Embryonic facial prominence (tissue), 1 donor: ENCODE results near the gene KRTAP29-1.

Experiments
- DNase-seq: peaks from one replicate; pipeline ENCODE4 v3.0.0-alpha.2; 2016; ENCODE audit errors: extremely low spot score

Gene KRTAP29-1

DNA sequence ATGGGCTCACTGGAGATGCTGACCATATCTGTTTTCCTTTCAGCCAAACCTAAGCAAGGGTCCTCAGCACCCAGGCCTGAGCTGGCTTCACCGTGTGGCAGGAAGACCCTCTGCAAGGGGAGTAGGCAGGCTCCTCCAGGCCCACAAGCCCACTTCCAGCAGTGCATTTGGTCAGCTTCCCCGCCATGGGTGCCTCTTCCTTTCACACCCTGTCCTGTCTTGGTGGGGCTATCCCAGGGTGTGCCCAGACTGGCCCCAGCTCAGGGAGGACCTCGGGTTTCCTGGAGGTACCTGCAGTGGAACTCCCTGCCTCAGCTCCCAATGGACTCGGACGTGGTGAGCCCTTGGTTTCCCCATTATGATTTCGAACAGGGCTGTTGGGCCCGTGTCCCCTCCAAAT is 25.6 kb upstream of the KRTAP29-1 start:
- DNase-seq, result no peak

DNA sequence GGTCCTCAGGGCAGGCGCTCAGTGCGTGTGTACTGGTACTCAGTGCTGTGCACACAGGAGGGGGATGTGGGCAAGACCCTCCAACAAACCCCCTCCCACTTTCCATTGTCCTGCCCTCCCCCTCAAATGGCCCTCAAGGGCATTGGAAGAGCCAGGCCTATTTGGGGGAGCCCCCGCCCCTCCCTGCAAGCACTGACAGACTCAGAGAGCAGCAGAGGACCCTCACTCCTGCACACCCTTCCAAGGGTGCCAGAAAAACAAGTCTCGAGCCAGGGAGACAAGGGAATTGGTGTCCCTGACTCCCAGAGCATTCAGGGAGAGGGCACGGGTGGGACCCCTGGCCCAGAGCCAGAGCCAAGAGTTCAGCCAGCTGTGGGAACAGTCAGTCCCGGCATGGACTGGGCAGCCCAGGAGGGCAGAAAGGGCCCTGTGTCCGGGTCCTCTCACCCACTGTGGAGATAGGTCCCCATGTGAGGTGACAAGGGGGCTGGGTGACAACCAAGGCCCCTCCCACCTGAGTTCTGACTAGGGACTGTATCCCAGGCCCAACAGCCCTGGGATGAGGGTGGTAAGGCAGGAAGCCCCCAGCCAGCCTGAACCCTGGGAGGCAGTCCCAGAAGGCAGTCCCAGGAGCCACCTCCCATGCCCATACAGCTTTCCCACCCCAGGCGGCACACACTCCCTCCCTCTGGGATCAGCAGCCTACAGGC is 24.9 kb upstream of the KRTAP29-1 start:
- no peak for DNase-seq

DNA sequence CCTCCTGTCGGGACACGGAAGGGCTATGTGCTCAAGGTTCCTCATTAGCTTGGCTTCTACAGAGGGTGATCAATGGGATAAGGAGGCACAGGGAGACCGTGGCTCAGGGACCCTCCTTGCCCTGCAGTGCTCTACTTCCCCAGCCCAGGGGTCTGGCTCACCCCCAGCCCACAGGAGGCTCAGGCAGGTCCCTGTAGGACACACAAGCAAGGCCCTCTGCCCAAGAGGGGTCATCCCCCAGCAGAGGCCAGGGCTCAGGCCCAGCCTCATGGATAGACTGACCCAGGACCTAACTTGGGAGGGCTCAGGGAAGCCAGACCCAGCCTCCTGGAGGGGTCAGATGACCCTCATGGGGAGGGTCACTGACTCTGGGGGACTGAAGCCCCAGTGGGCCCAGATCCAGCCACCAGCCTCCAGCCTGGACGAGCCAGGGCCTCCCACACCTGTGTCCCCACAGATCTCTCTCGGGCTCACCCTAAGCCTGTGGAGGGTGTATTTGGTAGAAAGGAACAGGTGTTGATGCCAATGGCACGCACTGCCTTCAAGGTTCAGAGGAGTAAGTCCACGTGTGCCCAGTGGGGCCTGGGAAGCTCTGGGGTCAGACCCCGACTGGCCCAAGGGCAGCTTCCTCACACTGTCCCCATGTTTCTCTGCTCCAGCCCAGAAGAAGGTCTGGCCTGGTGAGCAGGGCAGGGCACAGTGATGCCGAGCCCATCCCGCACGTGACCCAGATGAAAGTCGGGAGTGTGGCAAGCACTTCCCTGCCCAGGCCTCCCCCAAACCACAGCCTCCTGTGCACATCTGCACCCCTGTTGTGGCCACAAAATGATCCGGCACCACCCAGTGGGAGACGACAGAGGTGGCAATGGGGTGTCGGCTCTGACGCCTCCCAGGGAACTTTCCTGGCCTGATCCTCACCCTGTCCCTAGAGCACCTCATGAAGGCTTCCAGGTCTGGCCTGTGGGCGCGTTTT is 23.8 kb upstream of the KRTAP29-1 start:
- DNase-seq, result no peak

GRCh38 chr17:41325611-41326010 is 23.0 kb upstream of the KRTAP29-1 start:
- no peak for DNase-seq

GRCh38 chr17:41325126-41325525 is 22.5 kb upstream of the KRTAP29-1 start:
- no peak for DNase-seq

GRCh38 chr17:41324180-41325075 is 21.8 kb upstream of the KRTAP29-1 start:
- no peak for DNase-seq

DNA sequence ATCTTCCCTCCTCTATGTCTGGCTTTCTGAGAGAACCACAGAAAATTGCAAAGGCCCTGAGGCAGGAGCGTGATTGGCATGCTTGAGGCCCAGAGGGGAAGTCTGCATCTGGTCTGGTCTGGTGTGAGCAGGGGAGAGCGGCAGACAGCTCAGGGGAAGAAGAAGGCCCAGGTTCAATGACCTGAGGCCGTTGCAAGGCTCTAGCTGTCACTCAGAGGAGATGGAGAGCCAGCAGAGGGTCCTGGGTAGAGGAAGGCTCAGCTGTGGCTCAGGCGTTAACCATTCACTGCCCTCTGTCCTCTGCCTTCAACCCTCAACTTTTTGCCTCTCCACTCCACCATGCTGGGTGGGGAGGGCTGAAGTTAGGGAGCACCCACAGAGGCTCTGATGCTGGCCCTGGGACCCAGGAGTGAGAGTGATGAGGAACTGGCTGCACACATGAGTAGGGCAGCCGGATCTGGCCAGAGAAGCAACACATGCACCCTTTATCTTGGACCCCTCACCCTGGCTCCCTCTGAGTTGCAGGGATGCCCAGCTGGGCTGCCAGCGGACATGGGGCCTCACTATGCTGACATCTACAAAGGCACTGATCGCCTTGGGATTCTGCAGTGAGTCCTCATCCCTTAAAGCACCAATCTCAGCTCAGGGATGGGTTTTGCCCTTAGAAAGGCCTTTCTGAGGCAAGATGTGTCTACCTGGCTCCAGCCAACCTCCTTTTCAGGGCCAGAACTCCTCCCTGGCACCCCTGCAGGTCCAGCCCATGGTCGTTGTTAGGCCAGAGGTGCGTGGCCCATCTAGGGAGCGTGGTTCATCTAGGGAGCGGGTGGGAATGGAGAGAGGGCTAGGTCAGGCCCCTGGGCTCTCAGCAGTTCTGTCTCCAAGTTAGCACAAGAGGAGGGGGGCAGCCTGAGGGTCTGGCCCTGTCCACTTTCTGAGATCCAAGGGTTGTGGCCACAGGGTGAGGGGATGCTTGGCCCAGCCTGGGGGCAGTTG is 20.5 kb upstream of the KRTAP29-1 start:
- no peak for DNase-seq

GRCh38 chr17:41322094-41322902 is 19.6 kb upstream of the KRTAP29-1 start:
- DNase-seq, result peak; percentile 53

DNA sequence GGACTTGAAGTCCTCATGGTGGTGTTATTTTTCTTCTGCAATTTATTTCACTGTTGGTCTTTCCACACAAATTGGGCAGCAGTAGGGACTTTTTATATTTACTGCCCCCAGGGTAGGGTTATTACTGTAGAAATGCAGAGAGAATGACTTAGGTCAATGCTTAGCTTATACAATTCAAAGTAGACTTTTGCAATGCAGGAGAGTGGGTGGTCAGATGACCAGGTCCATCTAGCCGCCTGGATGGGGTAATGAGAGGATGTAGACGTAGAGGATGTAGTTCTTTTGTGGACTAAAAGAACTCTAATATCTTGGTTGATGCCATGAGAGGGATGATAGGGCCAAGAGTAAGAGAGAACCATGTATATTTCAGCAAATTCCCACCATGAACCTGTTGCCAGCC is 15.6 kb upstream of the KRTAP29-1 start:
- no peak for DNase-seq

- DNase-seq, result no peak
These were observed 13.3 kb upstream of the KRTAP29-1 start for GRCh38 chr17:41315814-41316445.

- DNase-seq, result no peak
These were observed 12.6 kb upstream of the KRTAP29-1 start, which contains the start of gene KRTAP17-1 for GRCh38 chr17:41315204-41315794. Gene KRTAP17-1, minus strand, starts transcription at chr17:41315710. Its CDS starts 60 bp downstream, at chr17:41315650.

DNA sequence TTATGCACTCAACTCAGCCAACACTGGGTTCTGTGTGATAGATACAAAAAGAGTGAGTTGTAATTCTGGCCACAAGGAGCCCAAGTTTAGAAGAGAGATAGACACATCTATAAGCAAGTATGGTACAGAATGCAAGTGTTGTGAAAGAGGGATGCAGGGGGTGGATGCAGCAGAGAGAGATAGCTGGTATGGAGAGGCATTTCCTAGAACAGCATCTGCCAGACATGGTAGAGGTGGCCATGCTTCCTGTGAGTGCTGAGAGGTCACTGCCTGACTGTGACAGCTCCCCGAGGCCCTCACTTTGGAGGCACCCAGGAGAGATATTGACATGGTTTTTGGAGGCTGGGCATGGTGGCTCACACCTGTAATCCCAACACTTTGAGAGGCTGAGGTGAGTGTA is 8.5 kb upstream of the KRTAP29-1 start:
- no peak for DNase-seq

- no peak for DNase-seq
These were observed 6.3 kb upstream of the KRTAP29-1 start, which contains the start of gene KRTAP16-1 for GRCh38 chr17:41308918-41309359. Gene KRTAP16-1, minus strand, starts transcription at chr17:41309309. Its CDS starts 56 bp downstream, at chr17:41309253.

DNA sequence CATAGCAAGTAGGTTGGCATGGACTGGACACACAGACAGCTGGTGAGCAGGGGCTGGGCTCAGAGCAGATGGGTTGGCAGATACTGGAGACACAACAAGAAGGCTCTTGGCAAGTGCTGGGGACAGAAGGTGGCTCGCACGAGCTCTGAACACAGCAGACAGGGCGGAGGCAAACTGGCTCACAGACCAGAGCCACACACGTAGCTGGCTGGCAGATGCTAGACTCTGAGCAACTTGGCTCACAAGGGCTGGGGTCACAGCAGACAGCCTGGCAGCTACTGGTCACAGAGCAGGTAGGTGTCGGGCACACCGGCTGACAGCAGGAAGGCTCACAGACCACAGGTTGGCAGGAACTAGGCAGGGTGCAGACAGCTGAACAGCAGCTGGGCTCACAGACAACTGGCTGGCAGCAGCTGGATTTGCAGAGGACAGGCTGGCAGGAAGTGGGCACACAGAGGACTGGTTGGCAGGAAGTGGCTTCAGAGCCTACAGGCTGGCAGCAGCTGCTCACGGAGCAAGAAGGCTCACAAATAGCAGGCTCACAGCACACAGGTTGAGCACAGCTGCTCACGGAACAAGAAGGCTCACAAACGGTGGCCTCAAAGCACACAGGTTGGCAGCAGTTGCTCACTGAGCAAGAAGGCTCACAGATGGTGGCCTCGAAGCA is 5.7 kb upstream of the KRTAP29-1 start:
- no peak for DNase-seq

DNA sequence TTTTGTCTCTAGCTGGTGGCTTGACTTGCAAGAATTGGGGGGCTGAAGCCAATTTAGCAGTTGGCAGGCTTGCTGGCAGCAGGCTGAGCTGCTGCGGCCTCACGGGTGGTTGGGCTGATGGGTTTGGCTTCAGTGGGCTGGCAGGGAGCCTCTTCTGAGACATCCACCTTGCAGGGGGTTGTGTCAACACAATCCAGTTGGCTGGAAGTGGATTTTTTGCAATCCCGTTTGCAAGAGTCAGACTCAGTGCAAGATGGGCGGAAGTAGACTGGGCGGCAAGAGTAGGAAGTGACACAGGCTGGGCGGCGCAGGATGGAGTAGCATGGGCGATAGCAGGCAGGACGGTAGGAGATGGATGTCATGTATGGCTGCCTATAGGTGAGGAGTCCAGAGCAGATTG is 5.0 kb upstream of the KRTAP29-1 start:
- DNase-seq, result no peak

DNA sequence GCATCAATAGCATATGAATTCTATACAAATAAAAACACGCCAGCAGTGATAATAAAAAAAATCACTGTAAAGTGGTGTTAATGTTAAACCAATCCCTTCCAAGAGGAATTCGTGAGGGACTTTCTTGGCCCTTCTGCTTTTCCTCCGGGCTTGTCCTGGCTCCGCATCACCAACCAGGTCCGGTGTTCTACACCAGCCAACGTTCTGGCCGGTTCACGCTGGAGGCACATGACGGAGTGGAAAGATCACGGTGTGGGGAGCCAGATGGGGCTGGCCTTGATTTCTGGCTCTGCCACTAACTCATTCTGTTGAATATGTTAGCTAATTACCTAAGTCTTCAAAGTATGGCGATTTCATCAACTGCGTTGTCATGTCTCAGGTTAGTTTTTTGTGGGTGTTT is 1.4 kb upstream of the KRTAP29-1 start:
- no peak for DNase-seq

DNA sequence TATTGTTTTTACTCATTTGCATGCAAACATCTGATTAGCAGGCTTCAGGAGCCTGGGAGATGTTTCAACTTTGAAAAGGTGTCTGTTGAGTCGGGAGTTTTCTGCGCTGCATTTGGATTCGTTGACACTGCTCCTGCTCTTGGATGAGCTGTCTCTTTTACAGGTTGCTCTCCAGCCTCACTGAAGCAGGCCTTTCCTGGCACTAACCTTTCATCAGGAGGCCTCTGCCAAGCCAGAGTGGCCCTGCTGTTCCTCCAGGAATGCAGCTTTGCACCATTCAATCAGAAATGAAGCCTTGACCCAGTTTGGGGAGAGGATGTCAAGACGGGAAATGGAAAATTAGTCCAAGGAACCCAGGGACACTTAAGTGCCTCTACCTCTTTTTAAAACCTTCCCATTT is 330 bp upstream of the KRTAP29-1 start:
- DNase-seq, result no peak

GRCh38 chr17:41301204-41301790 is 1.4 kb downstream of the KRTAP29-1 start:
- no peak for DNase-seq
